Activated T-helper 9 cell treated with anti-CD3 and anti-CD28 coated beads, Interleukin-2, amount 50 U/mL, for 16 hours (primary cell): ENCODE results near the gene INHBE.
"Not testable (repeated sequence)": the region's sequence is repeated elsewhere in the genome, so short reads cannot be mapped to it uniquely, and the experiment has no call there.

Source experiments
- DNase-seq: peaks from one replicate; pipeline ENCODE4 v3.0.0-alpha.2; 2020; ENCODE audit warnings: low read depth

INHBE gene

DNA sequence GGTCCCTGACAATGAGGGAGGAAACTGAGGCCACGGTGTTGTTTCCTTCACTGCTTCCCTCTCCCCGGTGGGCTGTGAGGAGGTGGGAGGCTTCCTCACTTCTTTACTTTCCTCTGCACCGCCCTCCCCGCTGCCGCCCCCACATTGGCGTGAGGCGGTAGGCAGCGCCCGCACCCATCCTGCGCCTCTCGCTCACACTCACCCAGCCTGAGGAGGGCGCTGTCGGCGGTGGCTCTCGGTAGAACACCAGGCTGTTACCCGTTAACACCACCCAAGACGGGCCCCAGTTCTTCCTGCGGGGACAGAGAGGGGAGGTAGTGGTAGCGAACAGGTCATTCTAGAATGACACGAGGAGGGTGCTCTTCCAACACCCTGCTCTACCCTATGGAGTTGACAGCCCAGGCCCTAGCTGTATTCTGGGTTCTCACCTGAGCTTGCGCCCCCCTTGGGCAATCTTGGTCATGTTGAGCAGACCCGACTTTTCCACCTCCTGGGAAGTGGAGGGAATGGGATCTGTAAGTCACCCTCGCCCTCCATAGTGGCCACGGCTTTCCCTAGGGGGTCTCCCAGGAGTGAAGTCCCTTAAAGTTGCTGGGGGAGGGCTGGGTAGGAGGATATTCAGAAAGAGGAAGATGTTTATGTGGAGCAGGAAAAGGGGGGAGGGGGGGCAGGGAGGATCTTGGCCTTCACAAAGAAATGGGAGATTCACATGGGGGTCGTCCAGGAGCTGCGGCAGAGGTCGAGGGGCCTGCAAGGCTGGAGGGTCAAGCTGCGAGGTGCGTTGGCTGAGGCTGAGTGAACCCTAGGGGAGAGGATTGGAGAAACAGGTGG lies 21.3 kb downstream of the INHBE start:
- DNase-seq, result peak; percentile 64

DNA sequence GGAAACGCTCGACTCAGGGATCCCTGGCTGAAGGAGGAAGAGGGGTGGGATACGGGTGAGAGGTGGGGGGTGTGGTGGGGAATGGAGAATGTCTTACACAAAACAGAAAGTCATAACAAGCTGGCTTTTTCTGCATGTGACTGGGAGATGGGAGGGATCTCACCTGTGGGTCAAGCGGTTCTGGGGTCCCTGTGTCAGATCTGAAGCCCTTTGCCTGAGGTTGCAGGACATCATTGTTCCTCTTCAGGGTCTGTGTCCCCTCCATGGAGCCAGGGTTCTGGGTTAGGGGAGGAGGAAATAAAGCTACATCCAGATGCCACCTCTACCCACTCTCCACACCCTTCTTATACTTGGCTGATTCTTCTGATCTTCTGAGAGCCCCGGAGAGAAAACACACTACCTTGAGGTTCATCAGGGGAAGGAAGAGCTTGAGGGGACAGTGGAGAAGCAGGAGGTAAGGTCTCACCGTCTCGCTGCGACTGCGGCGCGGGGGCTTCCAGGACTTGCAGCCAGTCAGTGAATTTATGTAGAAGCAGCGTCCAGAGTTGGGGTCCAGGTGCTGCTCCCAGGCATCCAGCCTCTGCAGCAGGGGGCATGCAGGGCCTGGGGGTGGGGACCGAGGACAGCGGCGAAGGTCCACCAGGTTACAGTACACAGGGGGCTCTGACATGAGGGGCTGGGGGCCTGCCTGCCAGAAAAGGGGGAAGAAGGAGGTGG lies 22.0 kb downstream of the INHBE start:
- no peak for DNase-seq

DNA sequence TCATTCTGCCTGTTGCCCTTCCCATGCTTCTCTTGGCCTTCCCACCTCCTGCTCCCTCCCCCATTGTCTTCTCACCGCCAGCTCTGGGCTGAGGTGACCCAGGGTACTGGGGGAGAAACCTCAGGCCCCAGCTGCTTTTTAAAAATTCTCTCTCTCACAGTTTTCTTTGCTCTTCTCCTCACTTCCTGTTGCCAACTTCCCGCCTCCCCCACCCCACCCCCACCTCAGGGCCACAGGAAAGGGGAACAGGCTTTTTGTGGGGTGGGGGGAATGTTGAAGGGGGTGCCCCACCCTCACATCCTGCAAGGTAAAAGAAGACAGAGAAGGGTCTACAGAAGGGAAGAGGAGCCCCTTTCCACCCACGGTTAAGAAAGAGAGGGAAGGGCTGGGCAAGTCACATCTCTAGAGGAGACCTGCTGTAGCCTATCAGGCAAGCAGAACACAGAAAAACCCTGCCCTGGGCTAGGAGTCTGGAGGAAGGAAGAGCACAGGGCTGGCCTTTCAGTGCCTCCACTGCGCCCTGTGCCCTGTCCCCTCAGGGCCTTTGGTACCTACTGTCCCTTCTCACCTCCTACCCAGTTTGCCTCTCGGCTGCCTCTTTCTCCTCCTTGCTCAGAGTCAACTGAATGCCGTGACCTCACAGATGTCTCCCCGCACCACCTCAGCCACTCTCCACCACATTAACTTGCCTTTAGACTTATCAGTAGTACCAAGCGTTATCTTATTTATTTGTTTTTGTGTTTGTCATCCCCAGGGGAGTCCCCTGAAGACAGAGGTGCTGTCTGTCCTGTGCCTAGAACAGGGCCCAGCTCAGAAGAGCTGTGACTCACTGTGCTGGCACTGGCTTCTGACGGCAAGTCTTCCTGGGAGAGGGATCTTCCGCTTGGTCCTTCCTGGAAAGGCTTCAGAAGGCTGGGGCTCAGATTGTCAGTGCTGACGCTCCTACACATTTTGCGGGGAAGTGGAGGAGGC lies 22.9 kb downstream of the INHBE start:
- no peak for DNase-seq

DNA sequence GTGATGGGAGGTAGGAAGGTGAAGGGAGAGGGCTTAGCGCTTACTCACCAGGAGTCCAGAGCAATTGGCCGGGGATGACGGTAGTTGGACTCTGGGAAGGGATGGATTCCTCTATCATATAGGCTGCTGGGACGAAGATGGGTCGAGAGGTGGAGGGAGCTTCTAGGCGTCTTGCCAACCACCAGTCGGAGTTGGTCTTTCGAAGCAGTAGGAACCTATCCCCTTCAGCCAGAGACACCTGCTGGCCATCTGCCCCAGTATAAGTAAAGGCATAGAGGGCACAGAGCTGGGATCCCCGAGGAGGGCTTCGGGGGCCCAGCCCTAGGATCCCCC lies 23.9 kb downstream of the INHBE start:
- no peak for DNase-seq

DNA sequence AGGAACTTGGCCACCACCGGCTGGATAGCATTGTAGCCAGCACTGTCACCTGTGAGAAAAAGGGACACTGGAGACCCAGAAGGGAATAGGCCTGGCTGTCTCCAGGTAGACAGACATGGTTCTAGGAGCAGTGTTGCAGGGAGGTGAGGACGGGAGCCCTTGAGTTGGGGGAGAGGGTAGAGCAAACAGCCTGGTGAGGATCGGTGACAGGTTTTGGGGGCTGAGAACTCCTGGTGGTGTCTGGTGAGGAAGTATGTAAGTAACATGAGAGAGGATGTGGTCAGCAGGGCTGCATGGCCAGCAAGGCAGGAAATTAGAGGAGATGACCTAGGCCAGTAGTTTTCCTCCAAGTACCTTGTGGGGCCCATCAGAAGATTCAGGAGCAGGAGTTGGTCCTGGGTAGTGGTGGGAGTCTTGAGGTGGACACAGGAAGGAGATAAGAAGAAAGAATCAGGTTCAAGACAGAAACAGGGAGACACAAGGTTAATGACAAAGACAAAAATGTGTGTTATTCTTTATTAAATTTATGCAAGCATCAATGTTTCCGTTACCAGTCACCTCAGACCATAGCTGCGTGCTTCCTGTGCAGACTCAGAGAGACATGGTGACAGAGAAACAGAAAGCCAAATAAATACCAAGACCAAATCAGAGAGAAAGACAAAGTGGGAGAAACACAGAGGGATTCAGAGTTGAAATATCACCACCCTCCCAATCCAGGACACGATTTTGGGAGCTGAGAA lies 24.4 kb downstream of the INHBE start, which contains the start of gene ARHGAP9:
TSS of gene ARHGAP9 (minus strand) at position 491 of the 740 bp plus-strand sequence. CDS start at position 31, 460 bp downstream.
- DNase-seq, result no peak

DNA sequence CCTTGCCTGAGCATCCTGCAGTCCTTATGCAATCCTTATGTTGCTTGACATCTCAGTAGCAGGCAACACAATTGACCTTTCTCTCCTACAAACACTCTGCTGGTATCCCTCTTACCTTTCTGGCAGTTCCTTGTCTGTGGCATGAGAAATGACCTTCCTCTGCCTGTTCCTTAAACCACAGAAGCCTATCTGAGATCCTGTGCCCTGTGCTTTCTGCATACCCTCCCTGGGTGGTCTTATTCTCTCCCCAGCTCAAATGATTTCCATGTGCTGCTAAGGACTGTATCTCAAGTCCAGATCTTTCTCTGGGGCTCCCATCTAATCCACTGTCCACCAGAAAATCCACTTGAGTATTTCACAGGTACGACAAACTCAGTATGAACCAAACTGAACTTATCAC lies 26.6 kb downstream of the INHBE start:
- no peak for DNase-seq

DNA sequence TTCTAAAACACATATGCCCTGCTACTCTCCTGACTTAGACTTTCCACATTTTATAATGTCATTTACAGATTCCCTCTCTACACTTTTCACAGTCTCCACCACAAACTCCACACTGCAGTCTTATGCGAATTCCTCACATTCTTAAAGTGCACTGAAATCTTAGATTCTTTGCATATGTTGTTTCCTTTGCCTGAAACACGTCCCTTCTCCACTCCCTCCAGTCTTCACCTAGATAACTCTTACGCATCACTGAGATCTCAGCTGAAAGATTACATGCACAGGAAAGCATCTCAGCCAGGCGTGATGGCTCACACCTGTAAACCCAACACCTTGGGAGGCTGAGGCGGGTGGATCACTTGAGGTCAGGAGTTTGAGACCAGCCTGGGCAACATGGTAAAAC lies 28.4 kb downstream of the INHBE start:
- no peak for DNase-seq

DNA sequence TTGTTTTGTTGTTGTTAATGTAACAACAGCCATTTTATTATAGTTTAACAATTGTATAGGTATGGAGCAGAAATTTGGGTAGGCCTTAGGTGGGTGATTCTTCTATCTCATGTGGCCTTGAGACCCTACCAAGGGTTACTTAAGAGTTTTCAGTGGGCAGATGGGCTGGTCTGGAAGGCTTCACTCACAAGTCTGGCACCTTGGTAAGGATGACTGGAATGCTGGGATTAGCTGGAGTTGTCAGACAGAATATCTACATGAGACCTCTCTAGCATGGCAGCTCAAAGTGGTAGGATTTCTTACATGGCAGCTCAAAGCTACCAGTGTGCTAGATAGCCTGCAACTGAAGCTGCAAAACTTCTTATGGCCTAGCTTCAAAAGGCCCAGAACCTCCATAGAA lies 30.6 kb downstream of the INHBE start:
- no peak for DNase-seq

DNA sequence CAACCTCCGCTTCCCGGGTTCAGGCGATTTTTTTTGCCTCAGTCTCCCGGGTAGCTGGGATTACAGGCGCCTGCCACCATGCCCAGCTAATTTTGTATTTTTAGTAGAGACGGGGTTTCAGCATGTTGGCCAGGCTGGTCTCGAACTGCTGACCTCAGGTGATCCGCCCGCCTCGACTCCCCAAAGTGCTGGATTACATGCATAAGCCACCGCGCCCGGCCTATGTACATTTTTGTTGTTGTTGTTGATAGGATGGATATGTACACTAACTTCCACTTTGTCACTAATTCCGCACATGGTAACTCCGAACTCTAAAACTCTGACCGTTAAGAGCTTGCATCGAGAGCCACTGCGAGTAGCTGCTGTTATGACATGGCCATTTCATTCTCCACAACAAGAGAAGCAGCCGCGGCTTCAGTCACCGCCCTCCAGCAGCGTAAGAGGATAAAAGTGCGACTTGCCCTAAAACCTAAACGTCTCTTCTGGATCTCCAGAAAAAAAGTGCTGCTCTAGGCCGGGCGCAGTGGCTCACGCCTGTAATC lies 32.0 kb downstream of the INHBE start:
- DNase-seq, result no peak

DNA sequence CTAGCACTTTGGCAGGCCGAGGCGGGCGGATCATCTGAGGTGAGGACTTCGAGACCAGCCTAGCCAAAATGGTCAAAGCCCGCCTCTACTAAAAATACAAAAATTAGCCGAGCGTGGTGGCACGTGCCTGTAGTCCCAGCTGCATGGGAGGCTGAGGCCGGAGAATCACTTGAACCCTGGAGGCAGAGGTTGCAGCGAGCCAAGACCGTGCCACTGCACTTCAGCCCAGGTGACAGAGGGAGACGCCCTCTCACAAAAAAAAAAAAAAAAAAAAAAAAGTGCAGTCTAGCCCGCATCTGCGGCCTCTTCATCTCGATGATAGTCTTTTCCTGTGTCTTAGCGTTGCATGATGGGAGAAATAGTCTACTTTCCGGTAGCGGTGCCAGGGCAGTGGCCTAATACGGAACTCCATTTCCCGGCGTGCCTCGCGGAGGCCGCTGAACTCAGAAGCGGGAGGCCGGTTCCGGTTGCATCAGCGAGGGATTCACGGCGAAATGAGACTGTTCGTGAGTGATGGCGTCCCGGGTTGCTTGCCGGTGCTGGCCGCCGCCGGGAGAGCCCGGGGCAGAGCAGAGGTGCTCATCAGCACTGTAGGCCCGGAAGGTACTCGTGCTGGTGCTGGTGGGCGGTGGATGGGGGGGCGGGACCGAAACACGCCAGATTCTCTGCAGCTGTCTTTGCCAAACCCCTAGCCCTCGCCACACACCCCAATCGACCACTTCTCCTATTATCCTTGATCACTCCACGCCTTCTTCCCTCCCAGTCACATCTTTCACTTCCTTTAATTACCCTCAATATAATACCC lies 32.7 kb downstream of the INHBE start, which contains the start of gene MARS1:
TSS of gene MARS1 (plus strand) at position 472 of the 805 bp plus-strand sequence. CDS start at position 495, 23 bp downstream.
- peak; percentile 90 for DNase-seq

DNA sequence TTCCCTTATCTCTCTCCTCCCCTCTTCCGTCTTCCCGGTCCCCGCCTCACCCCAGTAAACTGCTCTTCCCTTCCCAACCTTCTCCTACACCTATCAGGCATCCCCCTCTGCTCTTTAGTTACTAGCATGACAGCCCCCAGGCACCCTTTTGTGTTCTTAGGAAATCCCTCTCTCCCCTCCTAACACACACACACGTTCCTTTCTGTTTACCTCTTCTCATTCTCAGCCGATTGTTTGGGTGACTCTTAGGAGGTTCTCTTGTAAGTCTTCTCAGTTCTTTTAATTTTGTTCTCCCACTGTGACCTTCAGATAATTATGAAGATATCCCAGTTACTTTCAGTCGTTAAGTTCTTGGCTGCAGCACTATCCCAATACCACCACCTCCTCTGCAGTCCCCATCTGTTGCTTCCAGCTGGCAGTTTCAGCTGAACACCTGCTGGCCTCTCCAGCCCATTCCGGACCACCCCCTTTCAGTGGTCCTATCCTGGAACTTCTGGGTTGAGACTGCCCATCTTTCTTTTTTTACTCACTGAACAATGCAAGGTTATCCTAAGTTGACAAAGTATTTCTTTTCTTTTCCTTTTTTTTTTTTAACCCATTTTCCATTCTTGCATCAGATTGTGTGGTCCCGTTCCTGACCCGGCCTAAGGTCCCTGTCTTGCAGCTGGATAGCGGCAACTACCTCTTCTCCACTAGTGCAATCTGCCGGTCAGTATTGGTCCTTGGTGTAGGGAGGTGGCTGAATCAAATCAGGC lies 33.5 kb downstream of the INHBE start:
- DNase-seq, result no peak

DNA sequence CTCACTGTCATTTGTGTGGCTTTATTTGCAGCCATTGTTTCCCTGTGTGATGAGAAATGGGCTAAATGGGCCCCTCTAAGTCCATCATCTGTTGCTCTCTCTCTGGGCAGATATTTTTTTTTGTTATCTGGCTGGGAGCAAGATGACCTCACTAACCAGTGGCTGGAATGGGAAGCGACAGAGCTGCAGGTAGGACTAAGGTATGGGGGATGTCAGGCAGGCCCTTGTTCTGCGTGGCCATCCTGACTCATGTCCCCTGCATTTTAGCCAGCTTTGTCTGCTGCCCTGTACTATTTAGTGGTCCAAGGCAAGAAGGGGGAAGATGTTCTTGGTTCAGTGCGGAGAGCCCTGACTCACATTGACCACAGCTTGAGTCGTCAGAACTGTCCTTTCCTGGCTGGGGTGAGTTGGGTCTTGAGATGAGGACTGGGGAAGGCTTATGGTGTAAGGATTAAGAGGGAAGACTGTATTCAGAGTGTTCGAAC lies 34.1 kb downstream of the INHBE start:
- no peak for DNase-seq

DNA sequence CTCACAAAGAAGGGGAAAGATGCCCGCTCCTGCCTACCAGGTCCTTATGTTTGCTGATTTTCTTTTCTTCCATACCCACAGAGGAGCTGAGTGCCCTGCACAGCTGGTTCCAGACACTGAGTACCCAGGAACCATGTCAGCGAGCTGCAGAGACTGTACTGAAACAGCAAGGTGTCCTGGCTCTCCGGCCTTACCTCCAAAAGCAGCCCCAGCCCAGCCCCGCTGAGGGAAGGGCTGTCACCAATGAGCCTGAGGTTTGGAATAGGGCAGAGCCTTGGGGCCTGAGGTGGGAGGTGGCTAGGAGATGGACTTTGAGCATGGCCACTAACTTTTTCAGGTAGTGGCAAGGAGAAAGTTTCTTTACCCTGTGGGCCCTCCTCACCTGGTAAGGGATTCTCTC lies 35.0 kb downstream of the INHBE start:
- DNase-seq, result no peak

DNA sequence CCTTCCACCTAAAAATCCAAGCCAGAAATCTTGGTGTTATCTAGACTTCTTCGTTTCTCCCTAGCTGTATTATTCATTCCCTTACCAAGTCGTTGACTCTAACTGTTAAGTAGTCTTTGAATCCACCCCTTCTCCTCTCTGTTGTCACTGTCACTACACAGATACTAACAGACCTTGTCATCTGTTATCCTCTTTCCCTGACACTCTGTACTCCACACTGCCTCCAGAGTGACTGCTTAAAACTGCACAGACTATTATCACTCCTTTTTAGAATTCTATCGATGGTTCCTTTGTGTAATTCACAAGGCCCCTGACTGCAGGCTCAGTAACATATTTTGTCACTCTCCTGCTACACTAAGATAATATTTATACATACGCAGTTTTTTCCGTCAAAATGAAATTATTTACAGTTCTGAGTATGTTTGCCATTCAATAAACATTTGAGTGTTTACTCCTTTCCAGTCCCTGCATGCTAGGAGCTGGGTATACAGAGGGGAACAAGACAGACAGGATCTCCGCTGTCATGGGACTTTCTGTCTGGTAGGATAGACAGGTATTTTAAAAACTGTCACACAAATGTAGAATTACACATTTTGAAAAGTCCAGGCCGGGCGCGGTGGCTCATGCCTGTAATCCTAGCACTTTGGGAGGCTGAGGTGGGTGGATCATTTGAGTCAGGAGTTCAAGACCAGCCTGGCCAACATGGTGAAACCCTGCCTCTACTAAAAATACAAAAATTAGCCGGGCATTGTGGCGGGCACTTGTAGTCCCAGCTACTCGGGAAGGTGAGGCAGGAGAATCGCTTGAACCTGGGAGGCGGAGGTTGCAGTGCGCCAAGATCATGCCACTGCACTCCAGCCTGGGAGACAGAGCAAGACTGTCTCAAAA lies 36.5 kb downstream of the INHBE start:
- no peak for DNase-seq

DNA sequence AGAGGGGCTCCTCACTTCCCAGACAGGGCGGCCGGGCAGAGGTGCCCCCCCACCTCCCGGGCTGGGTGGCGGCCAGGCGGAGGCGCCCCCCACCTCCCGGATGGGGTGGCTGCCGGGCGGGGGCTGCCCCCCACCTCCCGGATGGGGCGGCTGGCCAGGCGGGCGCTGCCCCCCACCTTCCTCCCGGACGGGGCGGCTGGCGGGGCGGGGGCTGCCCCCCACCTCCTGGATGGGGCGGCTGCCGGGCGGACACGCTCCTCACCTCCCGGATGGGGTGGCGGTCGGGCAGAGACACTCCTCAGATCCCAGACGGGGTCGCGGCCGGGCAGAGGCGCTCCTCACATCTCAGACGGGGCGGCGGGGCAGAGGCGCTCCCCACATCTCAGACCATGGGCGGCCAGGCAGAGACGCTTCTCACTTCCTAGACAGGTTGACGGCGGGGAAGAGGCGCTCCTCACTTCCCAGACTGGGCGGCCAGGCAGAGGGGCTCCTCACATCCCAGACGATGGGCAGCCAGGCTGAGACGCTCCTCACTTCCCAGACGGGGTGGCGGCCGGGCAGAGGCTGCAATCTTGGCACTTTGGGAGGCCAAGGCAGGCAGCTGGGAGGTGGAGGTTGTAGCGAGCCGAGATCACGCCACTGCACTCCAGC lies 40.1 kb downstream of the INHBE start:
- DNase-seq, result not testable (repeated sequence)

DNA sequence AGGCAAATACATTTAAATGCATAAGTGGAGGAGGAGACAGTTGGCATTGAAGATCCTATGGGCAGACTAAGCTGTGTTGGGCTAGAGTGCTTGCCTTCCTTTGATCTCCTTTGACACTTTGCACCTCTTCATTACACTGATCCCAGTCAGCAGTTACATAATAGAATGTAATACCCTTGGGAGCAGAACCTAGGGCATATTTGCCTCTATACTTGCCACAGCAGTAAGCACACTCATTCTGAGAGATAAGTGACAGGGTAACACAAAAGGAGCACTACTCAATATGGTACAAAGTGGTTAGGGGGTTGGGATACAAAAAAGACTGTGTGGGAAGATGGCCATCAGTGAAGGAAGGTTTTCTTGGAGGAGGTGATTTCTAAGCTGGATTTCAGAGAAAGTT lies 41.7 kb downstream of the INHBE start:
- no peak for DNase-seq

DNA sequence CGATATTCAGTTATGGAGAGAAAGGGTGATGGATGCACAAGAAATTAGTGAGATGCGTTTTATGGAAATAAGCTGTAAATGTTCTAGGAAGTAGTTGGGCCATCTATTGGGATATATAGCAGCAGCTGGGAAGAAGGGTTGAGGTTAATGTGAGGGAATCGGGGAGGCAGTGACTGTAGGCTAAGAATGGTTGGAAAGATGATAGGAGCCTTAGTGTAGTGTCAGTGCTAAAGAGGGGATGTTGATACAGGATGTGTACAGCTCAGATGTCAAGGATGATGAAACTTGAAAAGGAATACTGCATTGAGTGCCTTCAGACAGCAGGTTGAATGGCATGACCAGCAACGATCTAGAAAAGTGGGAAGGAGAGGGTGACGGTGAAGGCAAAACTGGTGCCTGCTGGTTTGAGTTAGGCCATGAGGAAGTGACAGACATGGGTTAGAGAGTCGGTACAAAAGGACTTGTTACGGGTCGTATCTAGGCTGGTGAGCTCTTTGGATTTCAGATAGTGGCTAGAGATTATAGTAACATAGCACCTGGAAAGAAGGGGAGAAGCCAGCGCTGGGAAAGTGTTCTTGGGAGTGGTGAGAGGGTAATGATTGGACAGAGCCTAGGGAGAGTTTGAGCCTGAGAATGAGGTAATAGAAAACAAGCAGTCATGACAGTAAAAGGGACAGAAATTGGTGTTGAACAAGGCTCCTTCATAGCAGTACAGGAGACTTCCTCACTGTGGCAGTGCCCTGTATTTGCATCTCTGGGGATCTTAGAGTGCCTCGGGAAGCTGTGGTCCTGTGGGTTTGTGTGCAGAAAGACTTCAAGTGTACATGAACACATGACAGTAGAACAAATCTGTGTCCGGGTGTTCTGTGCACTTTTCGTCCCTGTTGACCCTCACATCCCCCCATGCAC lies 42.4 kb downstream of the INHBE start:
- no peak for DNase-seq
